Liver (tissue), 9 donors: ENCODE results near the gene PTAFR. TPM values are rescaled to one million over a fixed set of nuclear protein-coding genes. Genes with fewer than 3 reads are reported as not detected.

Experiments used
- DNase-seq: peaks from one replicate; pipeline ENCODE4 v3.0.0-alpha.2; 2017; ENCODE audit warnings: low spot score
- H3K27ac ChIP-seq, 2 donors: one replicate each; pipeline ENCODE4 v1.7.0; 2013; ENCODE audit warnings: inconsistent platforms in 2 of 2, low read length in 2 of 2, control low read depth in 1 of 2, low read depth in 1 of 2, mild to moderate bottlenecking in 1 of 2
- H3K27me3 ChIP-seq, 4 donors: one replicate each; pipeline versions ENCODE4 v1.6.1 to v1.7.0; 2013; ENCODE audit warnings: low read length in 3 of 4, inconsistent platforms in 1 of 4, mild to moderate bottlenecking in 1 of 4, moderate library complexity in 1 of 4; ENCODE audit not compliant: control insufficient read depth in 4 of 4, insufficient read depth in 4 of 4
- H3K36me3 ChIP-seq, 4 donors: one replicate each; pipeline versions ENCODE4 v1.6.1 to v1.7.0; 2013; ENCODE audit warnings: low read length in 3 of 4, mild to moderate bottlenecking in 3 of 4, low read depth in 1 of 4, moderate library complexity in 1 of 4; ENCODE audit not compliant: control insufficient read depth in 4 of 4, insufficient read depth in 3 of 4
- H3K4me1 ChIP-seq, 4 donors: one replicate each; pipeline versions ENCODE4 v1.6.1 to v1.7.0; 2013; ENCODE audit warnings: low read length in 3 of 4, mild to moderate bottlenecking in 3 of 4, moderate library complexity in 1 of 4; ENCODE audit not compliant: control insufficient read depth in 4 of 4, insufficient read depth in 4 of 4
- H3K4me3 ChIP-seq, 3 donors: one replicate each; pipeline versions ENCODE4 v1.6.1 to v1.7.0; 2013; ENCODE audit warnings: low read length in 3 of 3, control low read depth in 1 of 3, low read depth in 1 of 3, mild to moderate bottlenecking in 1 of 3
- H3K9ac ChIP-seq, 2 donors: one replicate each; pipeline ENCODE4 v1.7.0; 2013; ENCODE audit warnings: low read length in 2 of 2, mild to moderate bottlenecking in 2 of 2, moderate library complexity in 2 of 2, control low read depth in 1 of 2, low read depth in 1 of 2
- H3K9me3 ChIP-seq, 4 donors: one replicate each; pipeline versions ENCODE4 v1.6.1 to v1.7.0; 2013; ENCODE audit warnings: low read length in 3 of 4; ENCODE audit not compliant: control insufficient read depth in 4 of 4
- ATF3 ChIP-seq: IDR thresholded peaks from 2 replicates; pipeline ENCODE4 v1.6.1; 2016; ENCODE audit warnings: antibody characterized with exemption
- EGR1 ChIP-seq, 2 donors: IDR thresholded peaks; 2 replicates each; pipeline ENCODE4 v1.6.1; 2016 to 2018; ENCODE audit warnings: antibody characterized with exemption in 2 of 2, low read depth in 2 of 2
- FOXA1 ChIP-seq: IDR thresholded peaks from 2 replicates; pipeline ENCODE4 v1.6.1; 2016; ENCODE audit warnings: antibody characterized with exemption
- FOXA2 ChIP-seq: IDR thresholded peaks from 2 replicates; pipeline ENCODE4 v1.6.1; 2016; ENCODE audit warnings: antibody characterized with exemption
- GABPA ChIP-seq, 2 donors: IDR thresholded peaks in 1 of 2; conservative IDR thresholded peaks in 1 of 2; 2 replicates each; pipeline ENCODE4 v1.6.1; 2016; ENCODE audit warnings: antibody characterized with exemption in 2 of 2, mild to moderate bottlenecking in 1 of 2, moderate library complexity in 1 of 2
- HNF4A ChIP-seq, 2 donors: conservative IDR thresholded peaks; 2 replicates each; pipeline ENCODE4 v1.6.1; 2016; ENCODE audit warnings: antibody characterized with exemption in 2 of 2, mild to moderate bottlenecking in 2 of 2
- HNF4G ChIP-seq: IDR thresholded peaks from 2 replicates; pipeline ENCODE4 v1.6.1; 2016; ENCODE audit warnings: antibody characterized with exemption
- JUND ChIP-seq, 2 donors: IDR thresholded peaks; 2 replicates each; pipeline ENCODE4 v1.6.1; 2016; ENCODE audit warnings: antibody characterized with exemption in 2 of 2
- MAX ChIP-seq: IDR thresholded peaks from 2 replicates; pipeline ENCODE4 v1.6.1; 2016; ENCODE audit warnings: antibody characterized with exemption
- NR2F2 ChIP-seq: IDR thresholded peaks from 2 replicates; pipeline ENCODE4 v1.6.1; 2016; ENCODE audit warnings: antibody characterized with exemption
- RAD21 ChIP-seq, 2 donors: IDR thresholded peaks; 2 replicates each; pipeline ENCODE4 v1.6.1; 2016; ENCODE audit warnings: antibody characterized with exemption in 2 of 2, mild to moderate bottlenecking in 2 of 2
- RXRA ChIP-seq, 2 donors: IDR thresholded peaks; 2 replicates each; pipeline ENCODE4 v1.6.1; 2017 to 2018; ENCODE audit warnings: antibody characterized with exemption in 2 of 2, mild to moderate bottlenecking in 1 of 2
- SP1 ChIP-seq: IDR thresholded peaks from 2 replicates; pipeline ENCODE4 v1.6.1; 2018; ENCODE audit warnings: antibody characterized with exemption, mild to moderate bottlenecking
- TAF1 ChIP-seq: conservative IDR thresholded peaks from 2 replicates; pipeline ENCODE4 v1.6.1; 2016; ENCODE audit warnings: antibody characterized with exemption, mild to moderate bottlenecking
- YY1 ChIP-seq: IDR thresholded peaks from 2 replicates; pipeline ENCODE4 v1.6.1; 2016; ENCODE audit warnings: antibody characterized with exemption, mild to moderate bottlenecking
- ZBTB33 ChIP-seq: IDR thresholded peaks from 2 replicates; pipeline ENCODE4 v1.6.1; 2016; ENCODE audit warnings: antibody characterized with exemption
- WGBS: extraction: QIAGEN DNeasy Blood & Tissue Kit; methylation state at CpG from one replicate; pipeline ENCODE4 v1.1.7; 2013; 5-methylcytosine and 5-hydroxymethylcytosine counted together
- polyA plus RNA-seq, 2 donors: library from polyadenylated mRNA; stranded (reverse) in 1 of 2; unstranded in 1 of 2; fragments of 200-250 nt in 1 of 2; fragments of >200 nt in 1 of 2; fragmentation: Nextera tagmentation in 1 of 2; extraction: Ambion mirVana in 1 of 2; gene quantifications; one replicate each; pipeline versions ENCODE4 v1.2.1 to v1.2.3, GENCODE V29; 2013 to 2015
- total RNA-seq, 2 donors: library from RNA; depleted of rRNA; stranded (reverse); fragments of >200 nt; gene quantifications; one replicate each; pipeline ENCODE4 v1.2.3, GENCODE V29; 2014
- TF ChIP-seq, protein P1 (sequence below): fragments of 150-350 bp; IDR thresholded peaks from 2 replicates; pipeline ENCODE4 v1.5.1; 2017; ENCODE audit warnings: improper control_type of control experiment, low read depth, low read length; ENCODE audit not compliant: missing input control
- TF ChIP-seq, protein P2 (sequence below): IDR thresholded peaks from 2 replicates; pipeline ENCODE4 v1.6.1; 2016; ENCODE audit warnings: antibody characterized with exemption, mild to moderate bottlenecking
- donor health status: healthy.
- donor health status: healthy.
- donor health status: healthy.
- donor health status: healthy.
- donor health status: healthy.

PTAFR gene
- total and polyA plus RNA-seq, 4 donors, result 0.82 to 4.1 (median 2.1) TPM

GRCh38 chr1:28136169-28136921, 40.1 kb downstream of the PTAFR start:
- no peak for TF ChIP-seq NR2F2
- TF ChIP-seq HNF4A (conservative IDR thresholded peaks at IDR 0.05), result no peak
- no peak for TF ChIP-seq HNF4G
- TF ChIP-seq SP1, result no peak
- TF ChIP-seq, protein P1, sequence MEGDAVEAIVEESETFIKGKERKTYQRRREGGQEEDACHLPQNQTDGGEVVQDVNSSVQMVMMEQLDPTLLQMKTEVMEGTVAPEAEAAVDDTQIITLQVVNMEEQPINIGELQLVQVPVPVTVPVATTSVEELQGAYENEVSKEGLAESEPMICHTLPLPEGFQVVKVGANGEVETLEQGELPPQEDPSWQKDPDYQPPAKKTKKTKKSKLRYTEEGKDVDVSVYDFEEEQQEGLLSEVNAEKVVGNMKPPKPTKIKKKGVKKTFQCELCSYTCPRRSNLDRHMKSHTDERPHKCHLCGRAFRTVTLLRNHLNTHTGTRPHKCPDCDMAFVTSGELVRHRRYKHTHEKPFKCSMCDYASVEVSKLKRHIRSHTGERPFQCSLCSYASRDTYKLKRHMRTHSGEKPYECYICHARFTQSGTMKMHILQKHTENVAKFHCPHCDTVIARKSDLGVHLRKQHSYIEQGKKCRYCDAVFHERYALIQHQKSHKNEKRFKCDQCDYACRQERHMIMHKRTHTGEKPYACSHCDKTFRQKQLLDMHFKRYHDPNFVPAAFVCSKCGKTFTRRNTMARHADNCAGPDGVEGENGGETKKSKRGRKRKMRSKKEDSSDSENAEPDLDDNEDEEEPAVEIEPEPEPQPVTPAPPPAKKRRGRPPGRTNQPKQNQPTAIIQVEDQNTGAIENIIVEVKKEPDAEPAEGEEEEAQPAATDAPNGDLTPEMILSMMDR, result no peak
- no peak for TF ChIP-seq ZBTB33
- TF ChIP-seq MAX, result no peak
- no peak for TF ChIP-seq EGR1 (IDR thresholded peaks at IDR 0.05; ENCODE audit: low read depth in 2 of 2)
- TF ChIP-seq RXRA (IDR thresholded peaks at IDR 0.05), result no peak
- TF ChIP-seq FOXA2, result no peak
- no peak for TF ChIP-seq GABPA (IDR thresholded peaks at IDR 0.05 in 1 of 2, conservative IDR thresholded peaks at IDR 0.05 in 1 of 2)
- TF ChIP-seq RAD21 (IDR thresholded peaks at IDR 0.05), result no peak
- TF ChIP-seq ATF3, result no peak
- TF ChIP-seq YY1, result no peak
- no peak for TF ChIP-seq TAF1
- TF ChIP-seq JUND (IDR thresholded peaks at IDR 0.05), result no peak
- TF ChIP-seq, protein P2, sequence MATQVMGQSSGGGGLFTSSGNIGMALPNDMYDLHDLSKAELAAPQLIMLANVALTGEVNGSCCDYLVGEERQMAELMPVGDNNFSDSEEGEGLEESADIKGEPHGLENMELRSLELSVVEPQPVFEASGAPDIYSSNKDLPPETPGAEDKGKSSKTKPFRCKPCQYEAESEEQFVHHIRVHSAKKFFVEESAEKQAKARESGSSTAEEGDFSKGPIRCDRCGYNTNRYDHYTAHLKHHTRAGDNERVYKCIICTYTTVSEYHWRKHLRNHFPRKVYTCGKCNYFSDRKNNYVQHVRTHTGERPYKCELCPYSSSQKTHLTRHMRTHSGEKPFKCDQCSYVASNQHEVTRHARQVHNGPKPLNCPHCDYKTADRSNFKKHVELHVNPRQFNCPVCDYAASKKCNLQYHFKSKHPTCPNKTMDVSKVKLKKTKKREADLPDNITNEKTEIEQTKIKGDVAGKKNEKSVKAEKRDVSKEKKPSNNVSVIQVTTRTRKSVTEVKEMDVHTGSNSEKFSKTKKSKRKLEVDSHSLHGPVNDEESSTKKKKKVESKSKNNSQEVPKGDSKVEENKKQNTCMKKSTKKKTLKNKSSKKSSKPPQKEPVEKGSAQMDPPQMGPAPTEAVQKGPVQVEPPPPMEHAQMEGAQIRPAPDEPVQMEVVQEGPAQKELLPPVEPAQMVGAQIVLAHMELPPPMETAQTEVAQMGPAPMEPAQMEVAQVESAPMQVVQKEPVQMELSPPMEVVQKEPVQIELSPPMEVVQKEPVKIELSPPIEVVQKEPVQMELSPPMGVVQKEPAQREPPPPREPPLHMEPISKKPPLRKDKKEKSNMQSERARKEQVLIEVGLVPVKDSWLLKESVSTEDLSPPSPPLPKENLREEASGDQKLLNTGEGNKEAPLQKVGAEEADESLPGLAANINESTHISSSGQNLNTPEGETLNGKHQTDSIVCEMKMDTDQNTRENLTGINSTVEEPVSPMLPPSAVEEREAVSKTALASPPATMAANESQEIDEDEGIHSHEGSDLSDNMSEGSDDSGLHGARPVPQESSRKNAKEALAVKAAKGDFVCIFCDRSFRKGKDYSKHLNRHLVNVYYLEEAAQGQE, result no peak
- no peak for TF ChIP-seq FOXA1
- Histone ChIP-seq H3K4me3 (no peak overlapping the region), H3K27me3 (no peaks in the 10 kb centered on the region), H3K9ac (no peak overlapping the region), H3K4me1 (no peaks in the 10 kb centered on the region), H3K27ac (no peak overlapping the region), H3K36me3 (no peaks in the 10 kb centered on the region), H3K9me3 (no peaks in the 10 kb centered on the region)
- no peak for DNase-seq
- 89% methylated on average over 8 of the region's 8 CpGs for WGBS
